ENCODE measurements around the gene TRIM34. TPM values are rescaled to one million over a fixed set of nuclear protein-coding genes. Genes with fewer than 3 reads are reported as not detected.
A peak's percentile ranks its signal among the peaks of the same experiment; 100 is the strongest.
"Not testable (repeated sequence)": the region's sequence is repeated elsewhere in the genome, so short reads cannot be mapped to it uniquely, and the experiment has no call there.

The TRIM34 gene
- total RNA-seq, 1 donor from 2014 or later: 8.5 TPM

DNA sequence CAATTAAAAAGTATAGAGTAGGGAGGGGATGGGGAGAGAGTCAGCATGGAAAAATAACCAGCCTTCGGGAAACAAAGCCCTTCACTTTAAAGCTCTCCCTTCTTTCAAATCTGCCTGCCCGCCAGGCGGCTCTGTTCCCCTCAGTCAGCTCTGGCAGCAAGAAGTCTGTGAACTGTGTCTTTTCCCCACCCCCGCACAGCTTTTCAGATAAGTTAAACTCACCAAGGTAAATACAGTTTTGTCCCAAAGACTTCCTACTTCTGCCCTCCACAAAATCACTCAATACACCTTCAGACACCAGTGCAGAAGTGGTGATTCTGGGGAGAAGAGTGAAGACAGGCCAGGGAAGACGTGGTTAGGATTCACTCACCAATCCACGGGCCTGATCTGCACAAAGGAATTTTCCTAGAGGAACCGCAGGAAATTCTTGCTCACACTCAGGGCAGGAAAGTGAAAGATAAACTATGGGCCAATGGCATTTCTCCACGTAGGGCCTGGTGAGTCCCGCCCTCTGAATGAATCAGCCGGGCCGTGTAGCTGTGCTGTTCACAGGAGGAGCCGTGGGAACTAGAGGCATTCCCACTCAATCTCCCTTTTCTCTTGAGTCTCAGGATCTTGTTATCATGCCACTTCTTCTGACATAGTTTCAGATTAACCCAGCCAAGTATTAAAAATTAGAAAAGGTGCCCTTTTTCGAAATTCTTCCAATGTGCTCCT, 60.0 kb downstream of the TRIM34 start, which contains the start of gene TRIM5:
Gene TRIM5, minus strand, starts transcription at position 429 of the 717 bp plus-strand sequence. CDS start 4,897 bp downstream, outside the sequence.
- peak; percentile 98 for DNase-seq (ENCODE audit: low read depth in 2 of 2)

DNA sequence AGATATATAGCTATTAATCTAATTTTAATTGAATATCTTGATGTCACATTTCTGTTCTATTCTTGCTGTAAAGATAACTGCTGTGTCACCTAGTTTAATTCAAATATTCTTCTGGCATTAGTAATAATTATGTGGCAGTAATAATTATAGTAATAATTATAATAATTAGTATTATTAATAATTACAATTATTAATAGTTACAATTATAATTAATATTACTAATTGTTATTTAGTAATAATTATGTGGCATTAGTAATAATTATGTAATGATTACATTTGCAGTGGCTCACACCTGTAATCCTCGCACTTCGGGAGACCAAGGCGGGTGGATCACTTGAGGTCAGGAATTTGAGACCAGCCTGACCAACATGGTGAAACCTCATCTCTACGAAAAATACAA, 61.6 kb downstream of the TRIM34 start:
- no peak for DNase-seq (ENCODE audit: low read depth in 2 of 2)

DNA sequence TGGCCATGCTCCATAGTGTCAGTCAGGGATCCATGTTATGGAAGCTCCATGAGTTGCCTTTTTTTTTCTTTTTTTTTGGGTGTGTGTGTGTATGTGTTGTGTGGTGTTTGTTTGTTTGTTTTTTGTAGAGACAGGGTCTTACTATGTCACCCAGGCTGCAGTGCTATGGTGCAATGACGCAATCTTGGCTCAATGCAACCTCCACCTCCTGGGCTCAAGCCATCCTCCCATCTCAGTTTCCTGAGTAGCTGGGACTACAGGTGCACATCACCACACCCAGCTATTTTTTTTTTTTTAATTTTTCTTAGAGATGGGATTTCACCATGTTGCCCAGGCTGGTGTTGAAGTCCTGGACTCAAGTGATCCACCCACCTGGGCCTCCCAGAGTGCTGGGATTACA, 63.7 kb downstream of the TRIM34 start:
- no peak for DNase-seq (ENCODE audit: low read depth in 2 of 2)

DNA sequence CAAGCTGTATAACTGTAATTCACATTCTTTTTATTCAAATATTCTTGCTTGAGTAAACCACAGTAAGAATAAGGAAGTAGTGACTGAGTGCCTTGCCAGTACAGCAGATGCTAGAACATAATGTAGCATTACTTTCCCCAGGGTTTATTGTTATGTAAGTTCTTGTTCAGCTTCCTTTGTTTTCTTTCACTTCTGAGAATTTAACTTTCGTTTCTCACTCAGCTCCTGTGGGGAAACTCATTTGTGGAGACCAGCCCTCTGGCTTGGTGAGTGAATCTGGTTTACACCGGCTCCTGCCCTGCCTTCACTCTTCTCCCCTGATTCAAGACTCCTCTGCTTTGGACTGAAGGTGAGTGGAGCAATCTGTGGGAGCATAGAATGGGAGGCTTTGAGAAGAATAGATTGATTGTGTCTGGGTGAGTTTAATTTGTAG, 64.8 kb downstream of the TRIM34 start, which contains the start of gene TRIM22:
Gene TRIM22, plus strand, starts transcription at position 240 of the 433 bp plus-strand sequence. CDS start 6,443 bp downstream, outside the sequence.
- DNase-seq (ENCODE audit: low read depth in 2 of 2): peak; percentile 57 to 86

DNA sequence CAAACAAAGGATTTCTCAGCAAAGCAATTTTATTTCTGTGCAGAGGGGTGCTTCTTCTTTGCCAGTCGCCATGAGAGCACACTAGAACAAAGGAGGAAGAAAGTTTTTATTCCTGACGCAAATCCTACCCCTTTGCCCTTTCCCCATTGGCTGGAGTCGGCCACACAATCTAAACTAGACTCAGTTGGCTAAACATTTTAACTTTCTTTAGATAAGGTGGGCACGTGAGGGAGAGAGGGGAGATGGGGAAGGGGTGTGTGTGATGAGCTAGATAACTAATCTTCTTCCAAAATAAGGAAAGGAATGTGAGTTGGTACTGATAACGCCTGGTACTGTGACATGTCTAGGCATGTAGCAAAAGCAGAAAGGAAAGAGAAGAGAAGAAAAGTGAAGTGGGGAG, 65.4 kb downstream of the TRIM34 start:
- peak; percentile 42 to 73 for DNase-seq (ENCODE audit: low read depth in 2 of 2)

DNA sequence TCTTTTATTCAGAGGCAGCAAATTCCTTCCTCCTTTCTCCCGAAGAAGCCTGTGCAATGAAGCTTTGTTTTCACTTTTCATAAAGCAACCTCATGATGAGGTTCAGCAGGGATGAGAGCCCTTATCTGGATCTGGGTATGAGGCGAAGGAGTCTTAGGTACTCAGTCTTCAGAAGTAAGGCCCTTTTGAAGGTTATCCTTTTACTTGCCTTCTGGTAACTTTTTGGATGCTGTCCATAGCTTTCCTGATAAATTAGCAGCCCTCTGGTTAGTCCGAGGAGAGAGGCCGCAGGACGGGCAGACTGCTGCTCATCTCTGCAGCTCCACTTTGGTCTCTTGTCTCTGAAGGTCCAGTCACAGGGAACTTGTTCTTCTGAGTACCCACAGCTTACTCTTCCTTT, 65.9 kb downstream of the TRIM34 start:
- peak; percentile 17 to 45 for DNase-seq (ENCODE audit: low read depth in 2 of 2)

DNA sequence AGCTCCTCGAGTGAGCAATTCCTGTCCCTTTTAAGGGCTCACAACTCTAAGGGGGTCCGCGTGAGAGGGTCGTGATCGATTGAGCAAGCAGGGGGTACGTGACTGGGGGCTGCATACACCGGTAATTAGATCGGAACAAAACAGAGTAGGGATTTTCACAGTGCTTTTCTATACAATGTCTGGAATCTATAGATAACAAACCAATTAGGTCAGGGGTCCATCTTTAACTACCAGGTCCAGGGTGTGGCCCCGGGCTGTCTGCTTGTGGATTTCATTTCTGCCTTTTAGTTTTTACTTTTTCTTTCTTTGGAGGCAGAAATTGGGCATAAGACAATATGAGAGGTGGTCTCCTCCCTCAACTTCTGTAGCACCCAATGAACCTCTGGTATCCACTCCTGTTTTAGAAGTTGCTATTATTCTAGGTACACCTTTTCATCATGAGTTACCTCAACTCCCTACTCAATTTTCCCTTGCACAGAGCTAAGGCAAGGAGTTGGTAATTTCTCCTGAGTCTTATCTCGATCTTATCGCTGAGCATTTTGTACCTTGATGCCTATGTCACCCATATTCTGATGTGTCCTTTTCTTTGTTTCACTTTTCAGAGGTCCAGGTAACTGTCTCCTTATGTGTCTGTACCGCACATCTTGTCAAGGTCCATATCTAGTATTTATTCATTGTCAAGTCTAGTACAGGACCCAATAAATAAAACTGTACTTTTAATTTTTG, 66.6 kb downstream of the TRIM34 start:
- DNase-seq (ENCODE audit: low read depth in 2 of 2): not testable (repeated sequence)

DNA sequence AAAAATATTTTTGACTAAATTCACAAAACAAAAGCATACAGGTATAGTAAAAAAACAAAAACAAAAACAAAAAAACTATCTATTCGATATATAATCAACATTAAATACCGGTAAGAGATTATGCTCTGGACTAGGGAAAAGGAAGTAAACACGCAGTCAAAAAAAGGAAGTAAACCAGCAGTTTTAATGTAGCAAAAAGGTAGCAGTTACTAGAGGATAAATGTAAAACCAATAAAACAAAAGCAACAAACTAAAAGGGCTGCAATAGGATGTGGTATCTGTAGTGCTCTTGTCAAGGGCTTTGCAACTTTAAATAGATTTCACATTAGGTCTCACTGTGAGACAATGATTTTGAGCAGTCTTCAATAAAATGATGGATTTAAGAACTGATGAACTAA, 67.2 kb downstream of the TRIM34 start:
- no peak for DNase-seq (ENCODE audit: low read depth in 2 of 2)

Other genes starting within 250 kb of the TRIM34 start
- gene OR51M1, start 241.2 kb upstream of the TRIM34 start, total RNA-seq: not detected in 2 replicates
- not detected in 2 replicates for gene OR51Q1, start 202.9 kb upstream of the TRIM34 start, total RNA-seq
- gene OR51I1, start 183.5 kb upstream of the TRIM34 start, total RNA-seq: not detected in 2 replicates
- gene OR51I2, start 175.7 kb upstream of the TRIM34 start, total RNA-seq: not detected in 2 replicates
- gene OR52D1, start 136.3 kb upstream of the TRIM34 start, total RNA-seq: not detected in 2 replicates
- gene UBQLN3, start 115.0 kb upstream of the TRIM34 start, total RNA-seq: not detected in 2 replicates
- gene UBQLNL, start 108.3 kb upstream of the TRIM34 start, total RNA-seq: under 0.01 TPM in 1 of 2 replicates, not detected in the other
- under 0.01 TPM in 1 of 2 replicates, not detected in the other for gene OR52H1, start 76.5 kb upstream of the TRIM34 start, total RNA-seq
- gene OR52B6, start 44.1 kb upstream of the TRIM34 start, total RNA-seq: not detected in 2 replicates
- 0.99 and 3.3 TPM in 2 replicates for gene TRIM6, start 28.4 kb upstream of the TRIM34 start, total RNA-seq
- 46.4 and 75.4 TPM in 2 replicates for gene TRIM5, start 60.1 kb downstream of the TRIM34 start, total RNA-seq
- gene TRIM22, start 64.8 kb downstream of the TRIM34 start, total RNA-seq: 47.0 and 66.9 TPM in 2 replicates
- gene OR56B1, start 111.4 kb downstream of the TRIM34 start, total RNA-seq: not detected in 2 replicates
- gene OR52N4, start 129.2 kb downstream of the TRIM34 start, total RNA-seq: not detected in 2 replicates
- not detected in 2 replicates for gene OR52N5, start 158.4 kb downstream of the TRIM34 start, total RNA-seq
- gene OR52N1, start 166.3 kb downstream of the TRIM34 start, total RNA-seq: not detected in 2 replicates
- gene OR52N2, start 183.9 kb downstream of the TRIM34 start, total RNA-seq: not detected in 2 replicates
- not detected in 2 replicates for gene OR52E6, start 216.9 kb downstream of the TRIM34 start, total RNA-seq
- not detected in 2 replicates for gene OR52E8, start 232.7 kb downstream of the TRIM34 start, total RNA-seq